NCI-H2196 (cell line): ENCODE data around the gene TAF5.
"Not testable (repeated sequence)": the region's sequence is repeated elsewhere in the genome, so short reads cannot be mapped to it uniquely, and the experiment has no call there.

Experiments used
- DNase-seq: peaks from one replicate; lab custom pipeline; 2025; ENCODE audit not compliant: unreplicated experiment; lab: John Stamatoyannopoulos, UW

TAF5 gene

GRCh38 chr10:103397191-103397825 is 29.5 kb downstream of the TAF5 start:
- no peak for DNase-seq

- DNase-seq: no peak
Observed at GRCh38 chr10:103413564-103413963, 45.8 kb downstream of the TAF5 start.

- no peak for DNase-seq
Observed at GRCh38 chr10:103415581-103415980, 47.8 kb downstream of the TAF5 start.

GRCh38 chr10:103416436-103417147 is 48.8 kb downstream of the TAF5 start:
- DNase-seq: peak; percentile 44

- DNase-seq: not testable (repeated sequence)
Observed at GRCh38 chr10:103417148-103417469, 49.3 kb downstream of the TAF5 start.

GRCh38 chr10:103417601-103418000 is 49.8 kb downstream of the TAF5 start:
- no peak for DNase-seq

- DNase-seq: no peak
Observed at GRCh38 chr10:103419101-103419500, 51.3 kb downstream of the TAF5 start.

- no peak for DNase-seq
Observed at GRCh38 chr10:103423748-103424147, 56.0 kb downstream of the TAF5 start.

- no peak for DNase-seq
Observed at GRCh38 chr10:103427866-103428265, 60.1 kb downstream of the TAF5 start.

GRCh38 chr10:103428989-103429643 is 61.3 kb downstream of the TAF5 start:
- no peak for DNase-seq

GRCh38 chr10:103429647-103430046 is 61.9 kb downstream of the TAF5 start:
- no peak for DNase-seq

GRCh38 chr10:103431902-103432301 is 64.1 kb downstream of the TAF5 start:
- no peak for DNase-seq

GRCh38 chr10:103433858-103434257 is 66.1 kb downstream of the TAF5 start:
- DNase-seq: no peak
